SU-DHL-6 (cell line): Measurements from ENCODE around the gene SEMA6A.

Experiments
- H2AFZ ChIP-seq: fragments of 200-600 bp; sonication (generic); 2 replicates; pipeline ENCODE4 v1.6.1; 2014; ENCODE audit warnings: low read depth, mild to moderate bottlenecking, moderate library complexity, mixed read lengths, antibody characterized with exemption, low read length; ENCODE audit not compliant: severe bottlenecking
- H3F3A ChIP-seq: fragments of 200-600 bp; shearing (Covaris generic); 2 replicates; pipeline ENCODE4 v1.6.0; 2016; ENCODE audit warnings: antibody characterized with exemption, mild to moderate bottlenecking; ENCODE audit not compliant: insufficient read depth
- H3K27ac ChIP-seq: fragments of 200-600 bp; sonication (generic); 2 replicates; pipeline ENCODE4 v1.5.1; 2016; ENCODE audit warnings: low read depth, mild to moderate bottlenecking, low read length, moderate library complexity, mixed read lengths
- H3K27me3 ChIP-seq: fragments of 200-600 bp; sonication (generic), shearing (Covaris generic); 2 replicates; pipeline ENCODE4 v1.6.0; 2014; ENCODE audit warnings: mild to moderate bottlenecking, low read length
- H3K36me3 ChIP-seq: fragments of 200-600 bp; sonication (generic); 2 replicates; pipeline ENCODE4 v1.6.1; 2014; ENCODE audit warnings: mild to moderate bottlenecking, low read length, mixed read lengths
- H3K4me2 ChIP-seq: fragments of 300-600, 200-600 bp; shearing (Covaris generic), sonication (generic); 2 replicates; pipeline ENCODE4 v1.6.0; 2014; ENCODE audit warnings: low read length, low read depth, mild to moderate bottlenecking; ENCODE audit not compliant: poor library complexity, severe bottlenecking
- H3K4me3 ChIP-seq: fragments of 200-600 bp; sonication (generic); 2 replicates; pipeline ENCODE4 v1.5.1; 2014; ENCODE audit warnings: antibody characterized with exemption, low read length, mild to moderate bottlenecking, mixed read lengths; ENCODE audit not compliant: insufficient read depth, poor library complexity, severe bottlenecking
- H3K79me2 ChIP-seq: fragments of 200-600 bp; sonication (generic); 2 replicates; pipeline ENCODE4 v1.6.1; 2014; ENCODE audit warnings: mild to moderate bottlenecking, low read length, moderate library complexity; ENCODE audit not compliant: insufficient read depth
- H3K9ac ChIP-seq: fragments of 200-600 bp; sonication (generic); 2 replicates; pipeline ENCODE4 v1.7.0; 2014; ENCODE audit warnings: mild to moderate bottlenecking, low read length
- H3K9me2 ChIP-seq: fragments of 200-600 bp; sonication (generic); replicated peaks from 2 replicates; pipeline ENCODE4 v1.6.1; 2014; ENCODE audit warnings: low read length; ENCODE audit not compliant: insufficient read depth
- H3K9me3 ChIP-seq: fragments of 200-600 bp; sonication (generic); 2 replicates; pipeline ENCODE4 v1.6.1; 2014; ENCODE audit warnings: low read length, mixed read lengths; ENCODE audit not compliant: insufficient read depth
- H4K20me1 ChIP-seq: fragments of 200-600 bp; sonication (generic); 2 replicates; pipeline ENCODE4 v1.6.1; 2014; ENCODE audit warnings: low read depth, mild to moderate bottlenecking, antibody characterized with exemption, low read length, moderate library complexity, mixed read lengths
- CTCF ChIP-seq: fragments of 200-600 bp; sonication (generic); IDR thresholded peaks from one replicate; pipeline ENCODE4 v1.5.1; 2017; ENCODE audit warnings: antibody characterized with exemption, mild to moderate bottlenecking, low read length, moderate library complexity; ENCODE audit not compliant: insufficient read depth, poor library complexity, severe bottlenecking
- EZH2phosphoT487 ChIP-seq: fragments of 200-600 bp; sonication (generic), shearing (Covaris generic); conservative IDR thresholded peaks from 2 replicates; pipeline ENCODE4 v1.6.1; 2018; ENCODE audit warnings: mild to moderate bottlenecking, antibody characterized with exemption, low read length, moderate library complexity, mixed read lengths

SEMA6A gene

GRCh38 chr5:116488356-116489041, 86.1 kb downstream of the SEMA6A start:
- Histone ChIP-seq H4K20me1 (no peaks in the 10 kb centered on the region), H3K9me2 (no peaks in the 10 kb centered on the region), H2AFZ (no peak overlapping the region), H3K27ac (no peak overlapping the region), H3F3A (no peaks in the 10 kb centered on the region), H3K27me3 (no peaks in the 10 kb centered on the region), H3K36me3 (no peaks in the 10 kb centered on the region), H3K9me3 (no peaks in the 10 kb centered on the region), H3K9ac (no peak overlapping the region), H3K4me2 (no peak overlapping the region), H3K4me3 (no peak overlapping the region), H3K79me2 (no peaks in the 10 kb centered on the region)
- TF ChIP-seq CTCF (no peak), EZH2phosphoT487 (no peak)

- Histone ChIP-seq H3K4me3 (no peak overlapping the region), H3F3A (no peaks in the 10 kb centered on the region), H3K9me2 (no peaks in the 10 kb centered on the region), H3K9ac (no peak overlapping the region), H3K79me2 (no peaks in the 10 kb centered on the region), H2AFZ (no peak overlapping the region), H3K9me3 (no peaks in the 10 kb centered on the region), H3K4me2 (no peak overlapping the region), H3K27ac (no peak overlapping the region), H4K20me1 (no peaks in the 10 kb centered on the region), H3K36me3 (no peaks in the 10 kb centered on the region), H3K27me3 (no peaks in the 10 kb centered on the region)
- no peak for TF ChIP-seq CTCF
- TF ChIP-seq EZH2phosphoT487: no peak
Observed at GRCh38 chr5:116487045-116487444, 87.6 kb downstream of the SEMA6A start.

- H3K4me2 ChIP-seq: no peak overlapping the region
- TF ChIP-seq CTCF: no peak
- no peak for TF ChIP-seq EZH2phosphoT487
- no peak overlapping the region for H3K4me3 ChIP-seq
- H3K36me3 ChIP-seq: no peaks in the 10 kb centered on the region
- H4K20me1 ChIP-seq: no peaks in the 10 kb centered on the region
- no peaks in the 10 kb centered on the region for H3K27me3 ChIP-seq
- no peaks in the 10 kb centered on the region for H3K9me2 ChIP-seq
- H3F3A ChIP-seq: no peaks in the 10 kb centered on the region
- no peak overlapping the region for H3K27ac ChIP-seq
- H3K9ac ChIP-seq: no peak overlapping the region
- H2AFZ ChIP-seq: no peak overlapping the region
- H3K9me3 ChIP-seq: no peaks in the 10 kb centered on the region
- no peaks in the 10 kb centered on the region for H3K79me2 ChIP-seq
Observed at GRCh38 chr5:116486588-116486987, 88.0 kb downstream of the SEMA6A start.
